Neural cell (in vitro differentiated cells): ENCODE results near the gene NRP1. TPM values are rescaled to one million over a fixed set of nuclear protein-coding genes. Genes with fewer than 3 reads are reported as not detected.

ENCODE experiments used
- H2AFZ ChIP-seq: fragments of 200-600, 300-800 bp; sonication (generic), shearing (Covaris generic); 2 replicates; pipeline ENCODE4 v1.6.0; 2014; ENCODE audit warnings: low read depth, mild to moderate bottlenecking, antibody characterized with exemption, low read length, moderate library complexity
- H3F3A ChIP-seq: fragments of 200-600 bp; shearing (Covaris generic); 2 replicates; pipeline ENCODE4 v1.6.1; 2016; ENCODE audit warnings: mild to moderate bottlenecking, moderate library complexity, mixed read lengths, antibody characterized with exemption, low read length; ENCODE audit not compliant: insufficient read depth, poor library complexity, severe bottlenecking
- H3K27ac ChIP-seq: fragments of 200-600, 300-800 bp; sonication (generic), shearing (Covaris generic); 2 replicates; pipeline ENCODE4 v1.5.1; 2014; ENCODE audit warnings: mild to moderate bottlenecking, low read length, moderate library complexity
- H3K27me3 ChIP-seq: fragments of 300-800, 200-600 bp; sonication (generic), shearing (Covaris generic); 2 replicates; pipeline ENCODE4 v1.6.0; 2014; ENCODE audit warnings: mild to moderate bottlenecking, low read depth, low read length, moderate library complexity; ENCODE audit not compliant: insufficient read depth
- H3K36me3 ChIP-seq: fragments of 300-800, 200-600 bp; sonication (generic), shearing (Covaris generic); 2 replicates; pipeline ENCODE4 v1.5.1; 2014; ENCODE audit warnings: mild to moderate bottlenecking, antibody characterized with exemption, low read length, moderate library complexity; ENCODE audit not compliant: insufficient read depth
- H3K4me2 ChIP-seq: fragments of 300-800, 200-600 bp; sonication (generic), shearing (Covaris generic); 2 replicates; pipeline ENCODE4 v1.6.0; 2014; ENCODE audit warnings: mild to moderate bottlenecking, low read length
- H3K4me3 ChIP-seq: fragments of 300-800, 200-600 bp; sonication (generic), shearing (Covaris generic); 2 replicates; pipeline ENCODE4 v1.5.1; 2014; ENCODE audit warnings: mild to moderate bottlenecking, low read length, moderate library complexity
- H3K79me2 ChIP-seq: fragments of 200-600 bp; shearing (Covaris generic); replicated peaks from 2 replicates; pipeline ENCODE4 v1.6.0; 2014; ENCODE audit warnings: mild to moderate bottlenecking, low read length, moderate library complexity; ENCODE audit not compliant: insufficient read depth
- H3K9ac ChIP-seq: fragments of 300-800, 200-600 bp; sonication (generic), shearing (Covaris generic); 2 replicates; pipeline ENCODE4 v1.6.1; 2016; ENCODE audit warnings: mild to moderate bottlenecking, low read length, mixed read lengths
- H3K9me2 ChIP-seq: fragments of 200-600 bp; shearing (Covaris generic); 2 replicates; pipeline ENCODE4 v1.6.1; 2016; ENCODE audit warnings: mild to moderate bottlenecking, low read length, mixed read lengths; ENCODE audit not compliant: insufficient read depth
- H3K9me3 ChIP-seq: fragments of 200-600, 300-800 bp; sonication (generic), shearing (Covaris generic); 2 replicates; pipeline ENCODE4 v1.6.1; 2016; ENCODE audit warnings: mild to moderate bottlenecking, mixed run types, low read length, moderate library complexity, mixed read lengths
- H4K20me1 ChIP-seq: fragments of 200-600 bp; shearing (Covaris generic); 2 replicates; pipeline ENCODE4 v1.6.1; 2016; ENCODE audit warnings: mild to moderate bottlenecking, mixed run types; ENCODE audit not compliant: insufficient read depth
- EP300 ChIP-seq: fragments of 450-650 bp; conservative IDR thresholded peaks from 2 replicates; pipeline ENCODE4 v1.6.1; 2014; ENCODE audit warnings: antibody characterized with exemption, mild to moderate bottlenecking, moderate library complexity; ENCODE audit not compliant: poor library complexity, severe bottlenecking
- EZH2 ChIP-seq: fragments of 200-600, 300-800 bp; shearing (Covaris generic), sonication (generic); IDR thresholded peaks from 2 replicates; pipeline ENCODE4 v1.6.1; 2014; ENCODE audit warnings: antibody characterized with exemption, low read length, borderline replicate concordance, mild to moderate bottlenecking; ENCODE audit not compliant: insufficient read depth, poor library complexity, severe bottlenecking
- MXI1 ChIP-seq: fragments of 450-650 bp; conservative IDR thresholded peaks from 2 replicates; pipeline ENCODE4 v1.6.1; 2014; ENCODE audit warnings: antibody characterized with exemption, mild to moderate bottlenecking; ENCODE audit not compliant: poor library complexity, severe bottlenecking
- POLR2AphosphoS5 ChIP-seq: IDR thresholded peaks from 2 replicates; pipeline ENCODE4 v1.6.1; 2012
- RAD21 ChIP-seq: fragments of 450-650 bp; conservative IDR thresholded peaks from 2 replicates; pipeline ENCODE4 v1.6.1; 2014; ENCODE audit warnings: antibody characterized with exemption, mild to moderate bottlenecking, moderate library complexity
- SMC3 ChIP-seq: fragments of 450-650 bp; conservative IDR thresholded peaks from 2 replicates; pipeline ENCODE4 v1.6.1; 2014; ENCODE audit warnings: antibody characterized with exemption, mild to moderate bottlenecking, moderate library complexity; ENCODE audit not compliant: poor library complexity
- TAF1 ChIP-seq: IDR thresholded peaks from 2 replicates; pipeline ENCODE4 v1.6.1; 2012; ENCODE audit warnings: low read depth
- polyA plus RNA-seq: library from polyadenylated mRNA; depleted of rRNA; stranded (reverse); fragments of >200 nt; gene quantifications from 2 replicates; pipeline ENCODE4 v1.2.3, GENCODE V29; 2014
- TF ChIP-seq, protein P1 (sequence below): fragments of 450-650 bp; IDR thresholded peaks from 2 replicates; pipeline ENCODE4 v1.5.1; 2014; ENCODE audit warnings: antibody characterized with exemption, mild to moderate bottlenecking, moderate library complexity; ENCODE audit not compliant: poor library complexity, severe bottlenecking
- TF ChIP-seq, protein P2 (sequence below): IDR thresholded peaks from 2 replicates; pipeline ENCODE4 v1.6.1; 2012; ENCODE audit warnings: borderline replicate concordance

NRP1 gene
- polyA plus RNA-seq, 1 donor from 2014 or later: 23.2 TPM

DNA sequence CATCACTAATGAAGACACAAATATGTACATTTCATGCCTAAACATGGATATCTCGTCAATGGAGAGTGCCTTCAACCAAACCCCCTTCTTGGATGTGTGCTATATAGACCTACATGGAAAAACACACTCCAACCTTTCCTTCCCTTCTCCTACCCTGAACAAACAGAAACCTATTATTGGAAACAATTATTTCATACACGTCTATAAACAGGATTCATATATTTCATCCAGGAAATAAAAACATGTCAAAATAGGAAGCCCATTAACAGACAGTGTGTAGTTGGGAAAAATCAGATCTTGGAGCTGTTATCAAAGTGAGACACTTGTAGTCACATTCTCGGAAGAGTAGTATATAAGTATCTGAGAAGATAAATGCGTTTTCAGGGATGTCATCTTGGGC is 81.1 kb downstream of the NRP1 start:
- Histone ChIP-seq H3K9me3 (no peaks in the 10 kb centered on the region), H3K27me3 (no peaks in the 10 kb centered on the region), H3K27ac (no peak overlapping the region), H3K9me2 (no peaks in the 10 kb centered on the region), H2AFZ (no peak overlapping the region), H3F3A (no peaks in the 10 kb centered on the region), H3K4me2 (no peak overlapping the region), H3K79me2 (no peaks in the 10 kb centered on the region), H3K9ac (no peak overlapping the region), H3K36me3 (no peaks in the 10 kb centered on the region), H4K20me1 (no peaks in the 10 kb centered on the region), H3K4me3 (no peak overlapping the region)
- TF ChIP-seq POLR2AphosphoS5: no peak
- no peak for TF ChIP-seq MXI1
- TF ChIP-seq, protein P1, sequence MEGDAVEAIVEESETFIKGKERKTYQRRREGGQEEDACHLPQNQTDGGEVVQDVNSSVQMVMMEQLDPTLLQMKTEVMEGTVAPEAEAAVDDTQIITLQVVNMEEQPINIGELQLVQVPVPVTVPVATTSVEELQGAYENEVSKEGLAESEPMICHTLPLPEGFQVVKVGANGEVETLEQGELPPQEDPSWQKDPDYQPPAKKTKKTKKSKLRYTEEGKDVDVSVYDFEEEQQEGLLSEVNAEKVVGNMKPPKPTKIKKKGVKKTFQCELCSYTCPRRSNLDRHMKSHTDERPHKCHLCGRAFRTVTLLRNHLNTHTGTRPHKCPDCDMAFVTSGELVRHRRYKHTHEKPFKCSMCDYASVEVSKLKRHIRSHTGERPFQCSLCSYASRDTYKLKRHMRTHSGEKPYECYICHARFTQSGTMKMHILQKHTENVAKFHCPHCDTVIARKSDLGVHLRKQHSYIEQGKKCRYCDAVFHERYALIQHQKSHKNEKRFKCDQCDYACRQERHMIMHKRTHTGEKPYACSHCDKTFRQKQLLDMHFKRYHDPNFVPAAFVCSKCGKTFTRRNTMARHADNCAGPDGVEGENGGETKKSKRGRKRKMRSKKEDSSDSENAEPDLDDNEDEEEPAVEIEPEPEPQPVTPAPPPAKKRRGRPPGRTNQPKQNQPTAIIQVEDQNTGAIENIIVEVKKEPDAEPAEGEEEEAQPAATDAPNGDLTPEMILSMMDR: no peak
- TF ChIP-seq EZH2: no peak
- TF ChIP-seq EP300: no peak
- no peak for TF ChIP-seq TAF1
- TF ChIP-seq, protein P2, sequence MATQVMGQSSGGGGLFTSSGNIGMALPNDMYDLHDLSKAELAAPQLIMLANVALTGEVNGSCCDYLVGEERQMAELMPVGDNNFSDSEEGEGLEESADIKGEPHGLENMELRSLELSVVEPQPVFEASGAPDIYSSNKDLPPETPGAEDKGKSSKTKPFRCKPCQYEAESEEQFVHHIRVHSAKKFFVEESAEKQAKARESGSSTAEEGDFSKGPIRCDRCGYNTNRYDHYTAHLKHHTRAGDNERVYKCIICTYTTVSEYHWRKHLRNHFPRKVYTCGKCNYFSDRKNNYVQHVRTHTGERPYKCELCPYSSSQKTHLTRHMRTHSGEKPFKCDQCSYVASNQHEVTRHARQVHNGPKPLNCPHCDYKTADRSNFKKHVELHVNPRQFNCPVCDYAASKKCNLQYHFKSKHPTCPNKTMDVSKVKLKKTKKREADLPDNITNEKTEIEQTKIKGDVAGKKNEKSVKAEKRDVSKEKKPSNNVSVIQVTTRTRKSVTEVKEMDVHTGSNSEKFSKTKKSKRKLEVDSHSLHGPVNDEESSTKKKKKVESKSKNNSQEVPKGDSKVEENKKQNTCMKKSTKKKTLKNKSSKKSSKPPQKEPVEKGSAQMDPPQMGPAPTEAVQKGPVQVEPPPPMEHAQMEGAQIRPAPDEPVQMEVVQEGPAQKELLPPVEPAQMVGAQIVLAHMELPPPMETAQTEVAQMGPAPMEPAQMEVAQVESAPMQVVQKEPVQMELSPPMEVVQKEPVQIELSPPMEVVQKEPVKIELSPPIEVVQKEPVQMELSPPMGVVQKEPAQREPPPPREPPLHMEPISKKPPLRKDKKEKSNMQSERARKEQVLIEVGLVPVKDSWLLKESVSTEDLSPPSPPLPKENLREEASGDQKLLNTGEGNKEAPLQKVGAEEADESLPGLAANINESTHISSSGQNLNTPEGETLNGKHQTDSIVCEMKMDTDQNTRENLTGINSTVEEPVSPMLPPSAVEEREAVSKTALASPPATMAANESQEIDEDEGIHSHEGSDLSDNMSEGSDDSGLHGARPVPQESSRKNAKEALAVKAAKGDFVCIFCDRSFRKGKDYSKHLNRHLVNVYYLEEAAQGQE: no peak
- TF ChIP-seq SMC3: no peak
- no peak for TF ChIP-seq RAD21

DNA sequence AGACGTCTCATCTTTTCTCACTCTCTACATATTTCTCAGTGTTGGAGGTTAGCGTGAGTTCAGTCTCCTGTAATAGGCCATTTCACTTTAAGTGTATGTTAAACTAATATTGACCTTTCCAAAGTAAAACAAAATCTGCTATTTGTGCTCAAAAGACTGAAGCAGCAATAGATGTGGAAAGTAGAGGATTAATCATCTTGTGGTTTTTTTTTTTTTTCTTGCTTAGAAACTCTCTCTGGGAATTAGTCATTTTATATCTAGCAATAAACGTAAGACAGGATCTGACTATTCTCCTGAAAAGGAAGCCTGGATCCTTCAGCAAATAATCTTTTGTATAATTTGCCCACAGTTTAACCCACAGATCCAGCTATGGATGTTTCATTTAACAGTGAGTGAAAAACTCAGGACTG is 81.7 kb downstream of the NRP1 start:
- no peaks in the 10 kb centered on the region for H3K27me3 ChIP-seq
- H3K9me3 ChIP-seq: no peaks in the 10 kb centered on the region
- no peaks in the 10 kb centered on the region for H4K20me1 ChIP-seq
- no peaks in the 10 kb centered on the region for H3F3A ChIP-seq
- H3K79me2 ChIP-seq: no peaks in the 10 kb centered on the region
- H3K9ac ChIP-seq: no peak overlapping the region
- no peak overlapping the region for H2AFZ ChIP-seq
- H3K36me3 ChIP-seq: no peaks in the 10 kb centered on the region
- no peaks in the 10 kb centered on the region for H3K9me2 ChIP-seq
- H3K27ac ChIP-seq: no peak overlapping the region
- H3K4me3 ChIP-seq: no peak overlapping the region
- no peak for TF ChIP-seq POLR2AphosphoS5
- TF ChIP-seq, protein P2: no peak
- TF ChIP-seq EP300: no peak
- TF ChIP-seq RAD21: no peak
- TF ChIP-seq MXI1: no peak
- TF ChIP-seq TAF1: no peak
- TF ChIP-seq, protein P1: no peak
- TF ChIP-seq EZH2: no peak
- TF ChIP-seq SMC3: no peak
- no peak overlapping the region for H3K4me2 ChIP-seq
